ENCODE results near the gene SPATA13. TPM values are rescaled to one million over a fixed set of nuclear protein-coding genes. Genes with fewer than 3 reads are reported as not detected.

SPATA13 gene
- total RNA-seq, 1 donor from 2014 or later = 11.4 TPM

DNA sequence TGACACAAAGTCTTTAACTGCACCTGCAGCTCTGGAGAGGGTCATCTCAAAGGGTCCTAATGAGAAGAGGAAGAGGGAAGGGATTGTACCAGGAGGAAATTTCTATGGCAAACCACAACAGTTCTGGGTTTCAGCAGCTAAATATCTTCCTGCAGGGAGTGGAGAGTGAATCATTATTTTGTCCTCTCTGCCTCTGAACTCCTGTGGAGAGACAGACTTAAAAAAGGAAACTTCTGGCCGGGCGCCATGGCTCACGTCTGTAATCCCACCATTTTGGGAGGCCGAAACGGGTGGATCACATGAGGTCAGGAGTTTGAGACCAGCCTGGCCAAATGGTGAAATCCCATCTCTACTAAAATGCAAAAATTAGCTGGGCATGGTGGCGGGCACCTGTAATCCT is 132.0 kb downstream of the SPATA13 start:
- H3K9me3 Mint-ChIP-seq (ENCODE audit: unreplicated experiment) = no peaks in the 10 kb centered on the region
- H3K27me3 Mint-ChIP-seq (ENCODE audit: unreplicated experiment) = peaks cover 2% of the 10 kb centered on the region
- no peak for DNase-seq (ENCODE audit: low spot score)
- no peaks in the 10 kb centered on the region for H3K4me1 Mint-ChIP-seq (ENCODE audit: unreplicated experiment)
- TF ChIP-seq, protein P1, sequence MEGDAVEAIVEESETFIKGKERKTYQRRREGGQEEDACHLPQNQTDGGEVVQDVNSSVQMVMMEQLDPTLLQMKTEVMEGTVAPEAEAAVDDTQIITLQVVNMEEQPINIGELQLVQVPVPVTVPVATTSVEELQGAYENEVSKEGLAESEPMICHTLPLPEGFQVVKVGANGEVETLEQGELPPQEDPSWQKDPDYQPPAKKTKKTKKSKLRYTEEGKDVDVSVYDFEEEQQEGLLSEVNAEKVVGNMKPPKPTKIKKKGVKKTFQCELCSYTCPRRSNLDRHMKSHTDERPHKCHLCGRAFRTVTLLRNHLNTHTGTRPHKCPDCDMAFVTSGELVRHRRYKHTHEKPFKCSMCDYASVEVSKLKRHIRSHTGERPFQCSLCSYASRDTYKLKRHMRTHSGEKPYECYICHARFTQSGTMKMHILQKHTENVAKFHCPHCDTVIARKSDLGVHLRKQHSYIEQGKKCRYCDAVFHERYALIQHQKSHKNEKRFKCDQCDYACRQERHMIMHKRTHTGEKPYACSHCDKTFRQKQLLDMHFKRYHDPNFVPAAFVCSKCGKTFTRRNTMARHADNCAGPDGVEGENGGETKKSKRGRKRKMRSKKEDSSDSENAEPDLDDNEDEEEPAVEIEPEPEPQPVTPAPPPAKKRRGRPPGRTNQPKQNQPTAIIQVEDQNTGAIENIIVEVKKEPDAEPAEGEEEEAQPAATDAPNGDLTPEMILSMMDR (IDR thresholded peaks at IDR 0.05; ENCODE audit: unreplicated experiment) = no peak
- no peak overlapping the region for H3K27ac Mint-ChIP-seq (ENCODE audit: unreplicated experiment)
- no peak overlapping the region for H3K4me3 Mint-ChIP-seq (ENCODE audit: unreplicated experiment)
- H3K36me3 Mint-ChIP-seq (ENCODE audit: low read depth, unreplicated experiment) = peaks cover 22% of the 10 kb centered on the region

GRCh38 chr13:24293746-24294145 is 133.2 kb downstream of the SPATA13 start:
- Mint-ChIP-seq H3K27me3 (ENCODE audit: unreplicated experiment) (peaks cover 2% of the 10 kb centered on the region), H3K4me1 (ENCODE audit: unreplicated experiment) (no peaks in the 10 kb centered on the region), H3K9me3 (ENCODE audit: unreplicated experiment) (no peaks in the 10 kb centered on the region), H3K4me3 (ENCODE audit: unreplicated experiment) (no peak overlapping the region), H3K27ac (ENCODE audit: unreplicated experiment) (no peak overlapping the region), H3K36me3 (ENCODE audit: low read depth, unreplicated experiment) (peaks cover 22% of the 10 kb centered on the region)
- no peak for DNase-seq (ENCODE audit: low spot score)
- TF ChIP-seq, protein P1 (IDR thresholded peaks at IDR 0.05; ENCODE audit: unreplicated experiment) = no peak

DNA sequence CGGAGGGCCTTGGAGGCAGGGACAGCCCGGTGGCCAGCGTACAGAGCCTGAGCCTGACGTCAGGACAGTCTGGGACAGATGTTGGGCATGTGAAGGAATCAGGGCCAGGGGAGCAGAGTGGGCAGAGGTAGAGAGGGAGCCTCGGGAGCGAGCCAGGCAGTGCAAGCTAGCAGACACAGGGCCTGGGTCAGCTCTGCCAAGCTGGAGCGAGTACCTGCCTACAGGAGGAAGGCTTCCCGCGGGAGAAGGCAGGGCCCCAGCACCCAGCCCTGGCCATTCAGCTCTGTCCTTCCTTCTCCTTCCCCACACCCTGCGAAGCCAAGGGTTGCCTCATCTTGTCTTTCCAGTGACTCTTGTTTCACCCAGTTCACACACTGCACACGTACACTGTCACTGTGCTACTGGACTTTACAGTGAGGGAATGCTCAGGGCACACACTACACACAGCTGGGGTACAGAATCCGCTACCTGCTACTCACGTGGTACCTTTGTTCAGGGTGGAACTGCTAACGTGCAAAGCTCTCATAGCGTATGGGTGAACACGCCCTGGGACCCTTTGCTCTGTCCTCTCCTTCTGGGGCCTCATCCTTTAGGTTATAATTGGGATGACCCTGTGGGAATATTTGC is 139.1 kb downstream of the SPATA13 start:
- DNase-seq (ENCODE audit: low spot score) = no peak
- H3K4me3 Mint-ChIP-seq (ENCODE audit: unreplicated experiment) = no peak overlapping the region
- H3K9me3 Mint-ChIP-seq (ENCODE audit: unreplicated experiment) = no peaks in the 10 kb centered on the region
- H3K27me3 Mint-ChIP-seq (ENCODE audit: unreplicated experiment) = peaks cover 7% of the 10 kb centered on the region
- no peaks in the 10 kb centered on the region for H3K4me1 Mint-ChIP-seq (ENCODE audit: unreplicated experiment)
- no peak overlapping the region for H3K27ac Mint-ChIP-seq (ENCODE audit: unreplicated experiment)
- TF ChIP-seq, protein P1 (IDR thresholded peaks at IDR 0.05; ENCODE audit: unreplicated experiment) = no peak
- H3K36me3 Mint-ChIP-seq (ENCODE audit: low read depth, unreplicated experiment) = peaks cover 14% of the 10 kb centered on the region

GRCh38 chr13:24301434-24301833 is 140.9 kb downstream of the SPATA13 start:
- Mint-ChIP-seq H3K27ac (ENCODE audit: unreplicated experiment) (no peak overlapping the region), H3K4me1 (ENCODE audit: unreplicated experiment) (peaks cover 7% of the 10 kb centered on the region), H3K27me3 (ENCODE audit: unreplicated experiment) (peaks cover 7% of the 10 kb centered on the region), H3K9me3 (ENCODE audit: unreplicated experiment) (no peaks in the 10 kb centered on the region), H3K4me3 (ENCODE audit: unreplicated experiment) (no peak overlapping the region), H3K36me3 (ENCODE audit: low read depth, unreplicated experiment) (peaks cover 9% of the 10 kb centered on the region)
- TF ChIP-seq, protein P1 (IDR thresholded peaks at IDR 0.05; ENCODE audit: unreplicated experiment) = no peak
- DNase-seq (ENCODE audit: low spot score) = no peak

DNA sequence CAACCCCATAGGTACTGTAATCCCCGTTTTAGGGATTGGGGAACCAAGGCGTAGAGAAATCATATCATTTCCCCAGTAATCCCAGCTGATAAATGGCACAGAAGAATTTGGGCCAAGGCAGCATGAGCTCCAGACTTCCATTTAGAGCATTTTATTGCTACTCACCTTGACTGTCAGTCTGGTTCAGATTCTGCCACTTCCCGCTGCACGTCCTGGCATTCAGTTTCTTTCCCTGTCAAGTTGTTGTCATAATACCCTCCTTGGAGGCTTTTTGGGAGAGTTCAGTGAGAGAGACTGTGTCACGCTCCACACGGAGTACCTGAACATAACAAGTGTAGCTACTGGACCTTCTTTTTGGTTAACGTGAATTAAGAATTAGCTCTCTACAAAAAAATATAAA is 141.4 kb downstream of the SPATA13 start:
- Mint-ChIP-seq H3K27ac (ENCODE audit: unreplicated experiment) (no peak overlapping the region), H3K36me3 (ENCODE audit: low read depth, unreplicated experiment) (peaks cover 6% of the 10 kb centered on the region)

More for the DNA sequence above, 141.4 kb downstream of the SPATA13 start:
- peaks cover 7% of the 10 kb centered on the region for H3K27me3 Mint-ChIP-seq (ENCODE audit: unreplicated experiment)
- no peak for DNase-seq (ENCODE audit: low spot score)
- TF ChIP-seq, protein P1 (IDR thresholded peaks at IDR 0.05; ENCODE audit: unreplicated experiment) = no peak
- H3K4me1 Mint-ChIP-seq (ENCODE audit: unreplicated experiment) = peaks cover 7% of the 10 kb centered on the region
- H3K4me3 Mint-ChIP-seq (ENCODE audit: unreplicated experiment) = no peak overlapping the region
- no peaks in the 10 kb centered on the region for H3K9me3 Mint-ChIP-seq (ENCODE audit: unreplicated experiment)
